DLD1 (cell line): ENCODE results near the gene MBLAC1.

Experiments
- in situ Hi-C: cut with HindIII; loops from 2 replicates; pipeline ENCODE4 v1.10.0; 2017; ENCODE audit warnings: low sequenced_read_pairs

The MBLAC1 gene

GRCh38 chr7:100152937-100153666 lies 26.3 kb downstream of the MBLAC1 start:
- in situ Hi-C loops: no loop called here

- in situ Hi-C loops: no loop called here
These were observed 27.2 kb downstream of the MBLAC1 start for GRCh38 chr7:100153708-100154535.

- in situ Hi-C loops: no loop called here
These were observed 28.1 kb downstream of the MBLAC1 start for GRCh38 chr7:100154651-100155491.

- in situ Hi-C loops: no loop called here
These were observed 29.0 kb downstream of the MBLAC1 start for GRCh38 chr7:100155553-100156317.

- in situ Hi-C loops: no loop called here
These were observed 29.7 kb downstream of the MBLAC1 start for GRCh38 chr7:100156331-100157068.

GRCh38 chr7:100157069-100157333 lies 30.2 kb downstream of the MBLAC1 start:
- in situ Hi-C loops: no loop called here

GRCh38 chr7:100157334-100158228 lies 30.8 kb downstream of the MBLAC1 start:
- in situ Hi-C loops: no loop called here

GRCh38 chr7:100158229-100159098 lies 31.7 kb downstream of the MBLAC1 start, which contains the start of gene TRAPPC14:
TRAPPC14 (minus strand) TSS chr7:100158723; CDS start chr7:100158499, 224 bp downstream.
- in situ Hi-C loops: no loop called here

- in situ Hi-C loops: no loop called here
These were observed 32.4 kb downstream of the MBLAC1 start for GRCh38 chr7:100159099-100159623.

GRCh38 chr7:100160067-100160466 lies 33.3 kb downstream of the MBLAC1 start:
- in situ Hi-C loops: no loop called here

GRCh38 chr7:100163006-100163531 lies 36.3 kb downstream of the MBLAC1 start:
- in situ Hi-C loops: no loop called here

GRCh38 chr7:100163871-100164270 lies 37.1 kb downstream of the MBLAC1 start:
- in situ Hi-C loops: no loop called here

- in situ Hi-C loops: no loop called here
These were observed 39.7 kb downstream of the MBLAC1 start for GRCh38 chr7:100166317-100166940.

GRCh38 chr7:100166970-100167911 lies 40.5 kb downstream of the MBLAC1 start:
- in situ Hi-C loops: no loop called here

- in situ Hi-C loops: no loop called here
These were observed 41.2 kb downstream of the MBLAC1 start for GRCh38 chr7:100167912-100168323.
